ENCODE data around the gene KLHDC8B. TPM values are rescaled to one million over a fixed set of nuclear protein-coding genes. Genes with fewer than 3 reads are reported as not detected.
A peak's percentile ranks its signal among the peaks of the same experiment; 100 is the strongest.

The KLHDC8B gene
- total and polyA plus RNA-seq, 4 donors = 16.0 to 40.2 (median 29.1) TPM

- 85% methylated on average over 6 of the region's 6 CpGs for WGBS, 2 donors
- Histone ChIP-seq H3K27me3 (ENCODE audit: control insufficient read depth in 1 of 2, insufficient read depth in 2 of 2, low read length in 1 of 2) (no peaks in the 10 kb centered on the region), H3K36me3 (ENCODE audit: control insufficient read depth in 1 of 2, insufficient read depth in 2 of 2, low read length in 1 of 2) (no peaks in the 10 kb centered on the region), H3K4me1 (ENCODE audit: control insufficient read depth in 1 of 2, insufficient read depth in 2 of 2, low read length in 2 of 2) (peaks cover 0 to 3% of the 10 kb centered on the region in 2 donors), H3K27ac (ENCODE audit: low read depth in 1 of 2, low read length in 2 of 2) (peak overlapping the region in 1 of 2 donors; percentile 68), H3K9me3 (ENCODE audit: control insufficient read depth, low read length) (no peaks in the 10 kb centered on the region), H3K4me3 (ENCODE audit: low read length in 2 of 2) (peak overlapping the region in 1 of 2 donors; percentile 75)
- ATAC-seq (ENCODE audit: low FRiP score) = no peak
- DNase-seq = no peak
- intact Hi-C loops (cut with DNase I) = no loop called here
Measured at GRCh38 chr3:49131576-49131975, 39.8 kb upstream of the KLHDC8B start.

DNA sequence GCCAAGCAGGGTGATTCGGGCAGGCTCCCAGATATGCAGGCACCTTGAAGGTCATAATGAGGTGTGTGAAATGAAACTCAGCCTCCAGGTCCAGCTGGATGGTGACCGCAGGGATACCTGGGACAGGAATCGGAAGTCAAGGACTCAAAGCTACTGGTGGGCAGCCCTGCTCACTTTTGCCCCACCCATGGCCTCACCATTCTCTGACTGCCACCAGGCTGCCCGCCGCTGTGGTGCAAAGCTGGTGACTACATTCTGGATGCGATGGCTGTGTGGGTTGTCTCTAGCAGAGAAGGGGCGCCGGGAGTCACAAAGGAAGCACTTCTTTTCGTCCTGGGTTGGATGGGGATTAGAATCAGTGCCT, 39.3 kb upstream of the KLHDC8B start:
- Histone ChIP-seq H3K27me3 (ENCODE audit: control insufficient read depth in 1 of 2, insufficient read depth in 2 of 2, low read length in 1 of 2) (no peaks in the 10 kb centered on the region), H3K4me3 (ENCODE audit: low read length in 2 of 2) (peak overlapping the region; percentile 71 to 75), H3K27ac (ENCODE audit: low read depth in 1 of 2, low read length in 2 of 2) (peak overlapping the region in 1 of 2 donors; percentile 68), H3K4me1 (ENCODE audit: control insufficient read depth in 1 of 2, insufficient read depth in 2 of 2, low read length in 2 of 2) (peaks cover 0 to 3% of the 10 kb centered on the region in 2 donors), H3K9me3 (ENCODE audit: control insufficient read depth, low read length) (no peaks in the 10 kb centered on the region), H3K36me3 (ENCODE audit: control insufficient read depth in 1 of 2, insufficient read depth in 2 of 2, low read length in 1 of 2) (no peaks in the 10 kb centered on the region)
- DNase-seq (no peak), ATAC-seq (ENCODE audit: low FRiP score) (no peak)
- intact Hi-C loops (cut with DNase I) = no loop called here
- WGBS, 2 donors = 14 to 24% methylated on average over 9 of the region's 9 CpGs

DNA sequence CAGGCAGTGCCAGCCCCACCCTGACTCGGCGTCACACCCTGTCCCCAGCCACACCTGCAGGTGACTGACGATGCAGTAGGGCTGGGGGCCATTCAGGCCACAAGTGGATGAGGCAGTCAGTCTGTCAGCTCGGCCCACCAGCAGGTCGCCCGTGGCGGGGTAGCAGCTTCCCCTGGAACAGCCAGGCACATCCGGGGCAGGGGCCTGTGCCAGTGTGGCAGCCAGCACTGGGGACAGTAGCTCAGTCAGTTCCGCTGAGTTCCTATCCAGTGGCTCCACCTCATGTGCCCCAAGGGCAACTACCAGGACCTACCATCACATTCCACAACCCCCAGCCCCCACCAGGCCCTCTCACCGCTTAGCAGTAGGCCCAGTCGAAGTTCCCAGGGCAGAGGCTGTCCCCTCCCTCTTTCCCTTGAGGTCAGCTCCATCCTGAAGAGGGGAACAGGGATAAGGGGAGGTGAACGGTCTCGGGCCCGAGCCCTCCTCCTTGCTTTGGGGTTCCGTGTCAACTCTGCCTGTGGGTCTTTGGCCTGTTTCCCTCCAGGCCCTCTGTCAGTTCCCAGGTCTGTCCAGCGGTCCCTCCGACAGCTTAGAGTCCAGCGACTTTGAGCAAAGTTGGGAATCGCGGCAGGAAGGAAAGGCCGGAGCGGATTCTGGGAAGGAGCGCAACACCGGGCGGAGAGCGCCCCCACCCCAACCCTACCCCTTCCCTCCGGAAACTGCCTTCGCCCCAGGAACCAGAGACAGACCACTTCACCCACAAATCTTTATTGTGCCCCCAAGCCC, 38.8 kb upstream of the KLHDC8B start, which contains the start of gene LAMB2:
TSS of gene LAMB2 (minus strand) at position 614 of the 789 bp plus-strand sequence. CDS start at position 431, 183 bp downstream.
- Histone ChIP-seq H3K36me3 (ENCODE audit: control insufficient read depth in 1 of 2, insufficient read depth in 2 of 2, low read length in 1 of 2) (no peaks in the 10 kb centered on the region), H3K4me1 (ENCODE audit: control insufficient read depth in 1 of 2, insufficient read depth in 2 of 2, low read length in 2 of 2) (peaks cover 0 to 3% of the 10 kb centered on the region in 2 donors), H3K4me3 (ENCODE audit: low read length in 2 of 2) (peak within 1 kb of the TSS; percentile 72 to 75), H3K27me3 (ENCODE audit: control insufficient read depth in 1 of 2, insufficient read depth in 2 of 2, low read length in 1 of 2) (no peaks in the 10 kb centered on the region), H3K9me3 (ENCODE audit: control insufficient read depth, low read length) (no peaks in the 10 kb centered on the region), H3K27ac (ENCODE audit: low read depth in 1 of 2, low read length in 2 of 2) (peak within 1 kb of the TSS; percentile 15 to 88)
- WGBS, 2 donors = 2% methylated on average over 24 to 28 of the region's 28 CpGs
- peak; percentile 91 for ATAC-seq (ENCODE audit: low FRiP score)
- DNase-seq = peak; percentile 84 to 93
- intact Hi-C loops (cut with DNase I) = no loop called here

GRCh38 chr3:49133226-49133951, 38.0 kb upstream of the KLHDC8B start:
- no peaks in the 10 kb centered on the region for H3K36me3 ChIP-seq (ENCODE audit: control insufficient read depth in 1 of 2, insufficient read depth in 2 of 2, low read length in 1 of 2)
- H3K4me3 ChIP-seq (ENCODE audit: low read length in 2 of 2) = peak overlapping the region; percentile 72 to 75
- peak; percentile 92 for ATAC-seq (ENCODE audit: low FRiP score)
- H3K9me3 ChIP-seq (ENCODE audit: control insufficient read depth, low read length) = no peaks in the 10 kb centered on the region
- intact Hi-C loops (cut with DNase I) = no loop called here
- no peaks in the 10 kb centered on the region for H3K27me3 ChIP-seq (ENCODE audit: control insufficient read depth in 1 of 2, insufficient read depth in 2 of 2, low read length in 1 of 2)
- peak; percentile 90 to 94 for DNase-seq
- peak overlapping the region; percentile 15 to 88 for H3K27ac ChIP-seq (ENCODE audit: low read depth in 1 of 2, low read length in 2 of 2)
- peaks cover 0 to 3% of the 10 kb centered on the region in 2 donors for H3K4me1 ChIP-seq (ENCODE audit: control insufficient read depth in 1 of 2, insufficient read depth in 2 of 2, low read length in 2 of 2)
- 0 to 1% methylated on average over 30 of the region's 30 CpGs for WGBS, 2 donors

GRCh38 chr3:49134471-49135265, 36.7 kb upstream of the KLHDC8B start:
- intact Hi-C loops (cut with DNase I) = no loop called here
- H3K36me3 ChIP-seq (ENCODE audit: control insufficient read depth in 1 of 2, insufficient read depth in 2 of 2, low read length in 1 of 2) = no peaks in the 10 kb centered on the region
- no peaks in the 10 kb centered on the region for H3K9me3 ChIP-seq (ENCODE audit: control insufficient read depth, low read length)
- no peak overlapping the region for H3K27ac ChIP-seq (ENCODE audit: low read depth in 1 of 2, low read length in 2 of 2)
- DNase-seq = no peak
- 66 to 70% methylated on average over 3 of the region's 3 CpGs for whole genome bisulfite sequencing, 2 donors
- no peak overlapping the region for H3K4me3 ChIP-seq (ENCODE audit: low read length in 2 of 2)
- no peak for ATAC-seq (ENCODE audit: low FRiP score)
- peaks cover 0 to 3% of the 10 kb centered on the region in 2 donors for H3K4me1 ChIP-seq (ENCODE audit: control insufficient read depth in 1 of 2, insufficient read depth in 2 of 2, low read length in 2 of 2)
- no peaks in the 10 kb centered on the region for H3K27me3 ChIP-seq (ENCODE audit: control insufficient read depth in 1 of 2, insufficient read depth in 2 of 2, low read length in 1 of 2)

DNA sequence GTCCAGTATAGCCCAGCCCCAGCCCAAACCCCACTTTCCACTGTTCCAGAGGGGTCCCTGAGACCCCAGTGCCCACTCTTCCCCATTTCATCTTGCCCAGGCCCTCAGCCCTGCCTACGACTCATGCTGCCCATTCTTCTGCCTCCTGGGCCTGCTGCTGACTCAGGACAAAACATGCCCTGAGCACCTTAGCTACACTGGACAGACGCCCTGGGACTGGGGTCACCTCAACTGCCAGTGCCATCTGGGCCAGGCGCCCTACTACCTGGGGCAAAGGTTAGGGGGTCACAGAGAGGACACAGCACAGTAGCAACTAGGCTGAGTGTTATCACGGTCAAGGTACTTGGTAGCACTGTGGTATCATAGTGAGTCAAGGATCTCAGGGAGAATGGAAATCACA, 35.9 kb upstream of the KLHDC8B start:
- DNase-seq = no peak
- 86 to 87% methylated on average over 4 of the region's 4 CpGs for WGBS, 2 donors
- ATAC-seq (ENCODE audit: low FRiP score) = no peak
- Histone ChIP-seq H3K27me3 (ENCODE audit: control insufficient read depth in 1 of 2, insufficient read depth in 2 of 2, low read length in 1 of 2) (no peaks in the 10 kb centered on the region), H3K4me3 (ENCODE audit: low read length in 2 of 2) (no peak overlapping the region), H3K27ac (ENCODE audit: low read depth in 1 of 2, low read length in 2 of 2) (no peak overlapping the region), H3K9me3 (ENCODE audit: control insufficient read depth, low read length) (no peaks in the 10 kb centered on the region), H3K36me3 (ENCODE audit: control insufficient read depth in 1 of 2, insufficient read depth in 2 of 2, low read length in 1 of 2) (no peaks in the 10 kb centered on the region), H3K4me1 (ENCODE audit: control insufficient read depth in 1 of 2, insufficient read depth in 2 of 2, low read length in 2 of 2) (peaks cover 0 to 3% of the 10 kb centered on the region in 2 donors)
- intact Hi-C loops (cut with DNase I) = no loop called here

GRCh38 chr3:49140080-49140479, 31.3 kb upstream of the KLHDC8B start:
- no peaks in the 10 kb centered on the region for H3K4me1 ChIP-seq (ENCODE audit: control insufficient read depth in 1 of 2, insufficient read depth in 2 of 2, low read length in 2 of 2)
- H3K36me3 ChIP-seq (ENCODE audit: control insufficient read depth in 1 of 2, insufficient read depth in 2 of 2, low read length in 1 of 2) = no peaks in the 10 kb centered on the region
- WGBS, 2 donors = 67 to 70% methylated on average over 3 of the region's 3 CpGs

GRCh38 chr3:49148159-49148558, 23.2 kb upstream of the KLHDC8B start:
- no peaks in the 10 kb centered on the region for H3K4me1 ChIP-seq (ENCODE audit: control insufficient read depth in 1 of 2, insufficient read depth in 2 of 2, low read length in 2 of 2)
- no peaks in the 10 kb centered on the region for H3K36me3 ChIP-seq (ENCODE audit: control insufficient read depth in 1 of 2, insufficient read depth in 2 of 2, low read length in 1 of 2)
- DNase-seq (no peak), ATAC-seq (ENCODE audit: low FRiP score) (no peak)
- WGBS, 2 donors = 71 to 81% methylated on average over 5 of the region's 5 CpGs
- H3K27me3 ChIP-seq (ENCODE audit: control insufficient read depth in 1 of 2, insufficient read depth in 2 of 2, low read length in 1 of 2) = no peaks in the 10 kb centered on the region
- H3K4me3 ChIP-seq (ENCODE audit: low read length in 2 of 2) = no peak overlapping the region
- no peak overlapping the region for H3K27ac ChIP-seq (ENCODE audit: low read depth in 1 of 2, low read length in 2 of 2)
- intact Hi-C loops (cut with DNase I) = no loop called here
- no peaks in the 10 kb centered on the region for H3K9me3 ChIP-seq (ENCODE audit: control insufficient read depth, low read length)

More at GRCh38 chr3:49140080-49140479, 31.3 kb upstream of the KLHDC8B start:
- ATAC-seq (ENCODE audit: low FRiP score) (no peak), DNase-seq (no peak)
- H3K4me3 ChIP-seq (ENCODE audit: low read length in 2 of 2) = no peak overlapping the region
- H3K9me3 ChIP-seq (ENCODE audit: control insufficient read depth, low read length) = no peaks in the 10 kb centered on the region
- H3K27me3 ChIP-seq (ENCODE audit: control insufficient read depth in 1 of 2, insufficient read depth in 2 of 2, low read length in 1 of 2) = no peaks in the 10 kb centered on the region
- H3K27ac ChIP-seq (ENCODE audit: low read depth in 1 of 2, low read length in 2 of 2) = no peak overlapping the region
- intact Hi-C loops (cut with DNase I) = no loop called here
